Measurements from ENCODE around the gene MECR.
A peak's percentile ranks its signal among the peaks of the same experiment; 100 is the strongest.

The MECR gene, protein sequence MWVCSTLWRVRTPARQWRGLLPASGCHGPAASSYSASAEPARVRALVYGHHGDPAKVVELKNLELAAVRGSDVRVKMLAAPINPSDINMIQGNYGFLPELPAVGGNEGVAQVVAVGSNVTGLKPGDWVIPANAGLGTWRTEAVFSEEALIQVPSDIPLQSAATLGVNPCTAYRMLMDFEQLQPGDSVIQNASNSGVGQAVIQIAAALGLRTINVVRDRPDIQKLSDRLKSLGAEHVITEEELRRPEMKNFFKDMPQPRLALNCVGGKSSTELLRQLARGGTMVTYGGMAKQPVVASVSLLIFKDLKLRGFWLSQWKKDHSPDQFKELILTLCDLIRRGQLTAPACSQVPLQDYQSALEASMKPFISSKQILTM

DNA sequence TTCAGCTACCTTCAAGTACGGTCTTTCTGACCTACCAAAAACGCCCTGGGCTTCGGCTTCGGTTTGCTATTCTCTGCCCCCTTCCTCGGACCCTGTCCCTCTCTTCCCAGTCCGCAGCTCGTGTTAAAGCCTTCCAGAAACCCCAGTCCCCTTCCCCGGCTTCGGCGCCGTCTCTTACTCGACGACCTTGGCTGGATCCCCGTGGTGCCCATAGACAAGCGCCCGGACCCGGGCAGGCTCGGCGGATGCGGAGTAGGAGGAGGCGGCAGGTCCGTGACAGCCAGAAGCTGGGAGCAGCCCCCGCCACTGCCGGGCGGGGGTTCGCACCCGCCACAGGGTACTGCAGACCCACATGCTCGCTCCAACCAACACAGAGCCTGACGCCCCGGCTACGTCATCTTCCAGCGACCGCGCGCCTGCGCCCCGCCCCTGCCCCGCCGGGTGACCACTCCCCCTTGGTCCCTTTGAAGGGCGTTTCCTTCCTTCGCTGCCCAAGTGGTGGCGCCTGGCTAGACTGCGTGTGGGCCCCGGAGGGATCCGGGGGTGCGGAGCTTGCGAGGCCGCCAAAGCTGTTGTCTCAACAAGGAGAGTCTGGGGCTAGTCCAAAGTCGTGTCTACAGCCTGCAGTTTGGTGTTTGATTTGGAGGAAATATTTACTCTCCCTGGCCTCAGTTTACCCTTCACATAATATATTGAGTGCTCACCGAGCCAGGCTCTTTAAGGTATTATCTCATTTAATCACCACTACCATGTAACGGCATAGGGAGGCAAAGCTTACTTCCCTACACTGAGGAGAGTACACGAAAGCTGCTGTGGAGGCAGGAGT, at the start of gene MECR:
Gene MECR, minus strand, starts transcription at position 382 of the 826 bp plus-strand sequence. Its CDS starts 28 bp downstream, at position 354.
- DNase-seq (ENCODE audit: low spot score), result peak; percentile 96

DNA sequence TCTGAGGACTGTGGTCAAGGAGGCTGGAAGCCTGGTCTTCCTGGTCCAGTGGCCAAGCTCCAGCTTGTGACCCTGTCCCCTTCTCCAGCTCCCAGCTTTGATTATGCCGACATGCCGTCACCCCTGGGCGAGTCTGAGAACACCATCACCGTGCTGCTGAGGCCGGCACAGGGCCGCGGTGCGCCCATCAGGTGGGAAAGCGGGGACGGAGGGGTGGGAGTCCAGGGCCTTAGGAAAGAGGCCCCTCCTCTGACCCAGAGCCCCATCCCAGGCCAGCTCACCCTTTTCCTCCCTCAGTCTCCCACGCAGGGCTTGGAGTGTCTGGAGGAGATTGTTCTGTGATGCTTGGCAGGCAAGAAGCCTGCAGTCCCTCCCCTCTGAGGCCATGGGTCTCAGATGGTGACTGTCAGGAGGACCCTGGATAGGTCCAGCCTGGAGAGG, 49.2 kb upstream of the MECR start:
- DNase-seq (ENCODE audit: low spot score), result no peak

DNA sequence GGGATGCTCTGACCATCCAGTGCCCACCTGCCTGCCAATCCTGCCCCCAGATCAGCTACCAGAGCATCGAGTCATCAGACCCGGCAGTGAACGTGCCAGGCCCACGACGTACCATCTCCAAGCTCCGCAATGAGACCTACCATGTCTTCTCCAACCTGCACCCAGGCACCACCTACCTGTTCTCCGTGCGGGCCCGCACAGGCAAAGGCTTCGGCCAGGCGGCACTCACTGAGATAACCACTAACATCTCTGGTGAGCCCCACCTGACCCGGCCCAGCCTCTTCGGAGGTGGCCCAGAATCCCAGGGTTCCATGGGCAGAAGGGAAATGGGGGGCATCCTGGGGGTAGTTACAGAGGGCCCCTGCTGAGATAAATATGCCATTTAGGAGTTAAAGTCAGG, 48.7 kb upstream of the MECR start:
- DNase-seq (ENCODE audit: low spot score), result no peak

DNA sequence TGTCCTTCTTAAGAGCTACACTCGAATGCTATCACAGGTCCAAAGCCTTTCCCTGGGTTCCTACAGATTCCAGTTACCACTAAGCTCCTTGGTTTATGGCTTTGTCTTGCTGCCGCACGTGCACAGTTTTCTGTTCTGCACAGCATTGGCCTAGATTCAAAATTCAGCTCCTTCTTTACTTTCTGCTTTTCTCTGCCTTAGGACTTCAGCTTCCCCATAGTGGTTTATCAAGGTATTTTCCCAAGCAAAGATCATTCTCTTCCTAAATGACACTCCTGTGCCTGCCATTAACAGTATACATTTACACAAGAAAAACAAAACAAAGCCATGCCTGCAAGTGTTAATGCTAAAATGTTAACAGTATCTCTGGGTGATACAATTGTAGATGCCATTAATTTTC, 47.4 kb upstream of the MECR start:
- no peak for DNase-seq (ENCODE audit: low spot score)

DNA sequence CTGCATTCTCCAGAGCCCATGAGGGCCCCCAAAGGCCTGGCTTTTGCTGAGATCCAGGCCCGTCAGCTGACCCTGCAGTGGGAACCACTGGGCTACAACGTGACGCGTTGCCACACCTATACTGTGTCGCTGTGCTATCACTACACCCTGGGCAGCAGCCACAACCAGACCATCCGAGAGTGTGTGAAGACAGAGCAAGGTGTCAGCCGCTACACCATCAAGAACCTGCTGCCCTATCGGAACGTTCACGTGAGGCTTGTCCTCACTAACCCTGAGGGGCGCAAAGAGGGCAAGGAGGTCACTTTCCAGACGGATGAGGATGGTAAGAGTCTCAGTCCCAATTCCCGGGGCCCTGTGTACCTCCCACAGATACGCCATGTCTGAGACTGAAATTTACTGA, 44.7 kb upstream of the MECR start:
- DNase-seq (ENCODE audit: low spot score), result no peak

DNA sequence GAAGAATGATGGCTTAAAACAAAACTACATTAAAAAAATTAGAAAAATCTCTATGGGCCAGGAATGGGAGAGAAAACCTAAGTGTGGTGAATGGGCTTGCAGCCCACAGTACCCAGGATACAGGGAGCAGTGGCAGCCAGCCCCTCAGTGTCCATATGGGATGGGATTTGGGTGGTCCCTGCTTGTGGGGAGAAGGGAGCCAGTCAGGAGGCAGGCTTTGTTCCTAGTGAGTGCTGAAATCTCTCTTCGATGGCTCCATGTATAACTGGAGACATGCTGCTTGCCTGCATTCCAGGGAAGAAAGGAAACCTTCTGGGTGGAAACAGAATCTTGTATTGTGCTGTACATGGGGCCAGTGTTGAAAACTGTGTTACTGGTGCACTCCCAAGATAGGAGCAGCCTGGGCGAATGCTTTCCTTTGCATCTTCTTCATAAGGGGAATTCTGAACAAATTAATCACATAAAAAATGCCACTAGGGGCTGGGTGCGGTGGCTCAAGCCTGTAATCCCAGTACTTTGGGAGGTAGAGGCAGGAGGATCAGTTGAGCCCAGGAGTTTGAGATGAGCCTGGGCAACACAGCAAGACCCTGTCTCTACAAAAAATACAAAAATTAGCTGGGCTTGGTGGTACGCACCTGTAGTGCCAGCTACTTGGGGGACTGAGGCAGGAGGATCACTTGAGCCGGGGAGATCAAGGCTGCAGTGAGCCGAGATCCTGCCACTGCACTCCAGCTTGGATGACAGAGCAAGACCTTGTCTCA, 41.6 kb upstream of the MECR start:
- DNase-seq (ENCODE audit: low spot score), result peak; percentile 7

DNA sequence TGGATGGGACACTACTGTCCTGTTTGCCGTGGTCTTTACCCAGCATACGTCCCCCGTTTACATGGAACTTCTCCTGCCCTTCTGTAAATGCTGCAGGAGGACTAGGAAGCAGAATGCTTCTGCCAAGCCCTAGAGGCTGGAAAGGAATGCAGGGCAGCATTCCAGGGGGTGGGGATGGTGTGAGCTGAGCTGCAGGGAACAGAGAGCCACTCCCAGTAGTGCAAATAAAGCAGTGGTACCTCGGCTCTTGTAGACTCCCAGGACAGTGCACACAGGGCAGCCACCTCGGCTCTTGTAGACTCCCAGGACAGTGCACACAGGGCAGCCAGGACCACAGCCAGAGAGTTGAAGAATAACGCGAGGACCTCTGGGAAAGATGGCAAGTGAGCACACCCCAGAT, 41.0 kb upstream of the MECR start:
- peak; percentile 32 for DNase-seq (ENCODE audit: low spot score)

DNA sequence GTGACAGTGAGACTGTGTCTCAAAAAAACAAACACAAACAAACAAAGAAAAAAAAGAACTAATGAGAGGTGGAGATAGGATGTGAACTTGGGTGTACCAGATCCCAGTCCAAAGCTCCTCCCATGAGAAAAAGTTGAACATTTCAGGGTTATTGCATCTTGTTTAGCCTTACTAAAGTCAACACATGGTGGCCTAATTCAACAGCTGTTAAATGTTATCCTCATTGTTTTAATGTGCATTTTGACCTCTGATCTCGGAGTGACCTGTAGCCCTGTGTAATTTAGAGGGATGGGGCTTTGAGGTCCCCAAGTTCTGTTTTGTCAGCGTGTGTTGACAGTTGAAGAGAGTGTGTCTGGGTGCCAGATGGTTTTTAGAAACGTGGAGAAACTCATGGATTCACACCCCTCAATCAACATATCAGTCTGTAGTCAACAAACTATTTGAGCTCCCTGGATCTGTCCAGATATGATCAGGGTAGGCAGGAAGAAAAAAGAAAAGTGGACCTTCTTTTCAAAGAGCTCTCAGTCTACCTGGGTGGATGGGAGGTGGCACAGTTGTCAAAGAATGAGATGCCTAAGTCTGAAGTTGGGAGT, 40.3 kb upstream of the MECR start:
- DNase-seq (ENCODE audit: low spot score), result no peak

DNA sequence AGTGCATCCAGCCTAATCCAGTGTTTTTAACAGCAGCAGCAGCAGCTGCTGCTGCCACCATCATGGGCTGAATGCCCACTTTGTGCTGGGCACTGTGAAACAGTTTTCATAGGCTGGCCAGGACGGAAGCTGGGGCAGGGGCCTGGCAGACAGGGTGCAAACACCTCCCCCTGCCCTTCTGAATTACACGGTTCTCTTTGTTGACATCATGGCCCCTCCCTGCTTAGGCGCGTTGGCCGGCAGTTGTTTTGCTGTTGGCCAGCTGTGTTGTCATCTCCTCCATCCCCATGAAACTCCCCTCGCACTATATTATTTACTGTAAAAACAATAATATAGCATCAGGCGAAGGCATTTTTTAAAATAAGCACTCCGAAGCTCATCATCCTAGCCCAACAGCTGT, 38.6 kb upstream of the MECR start:
- DNase-seq (ENCODE audit: low spot score), result no peak

DNA sequence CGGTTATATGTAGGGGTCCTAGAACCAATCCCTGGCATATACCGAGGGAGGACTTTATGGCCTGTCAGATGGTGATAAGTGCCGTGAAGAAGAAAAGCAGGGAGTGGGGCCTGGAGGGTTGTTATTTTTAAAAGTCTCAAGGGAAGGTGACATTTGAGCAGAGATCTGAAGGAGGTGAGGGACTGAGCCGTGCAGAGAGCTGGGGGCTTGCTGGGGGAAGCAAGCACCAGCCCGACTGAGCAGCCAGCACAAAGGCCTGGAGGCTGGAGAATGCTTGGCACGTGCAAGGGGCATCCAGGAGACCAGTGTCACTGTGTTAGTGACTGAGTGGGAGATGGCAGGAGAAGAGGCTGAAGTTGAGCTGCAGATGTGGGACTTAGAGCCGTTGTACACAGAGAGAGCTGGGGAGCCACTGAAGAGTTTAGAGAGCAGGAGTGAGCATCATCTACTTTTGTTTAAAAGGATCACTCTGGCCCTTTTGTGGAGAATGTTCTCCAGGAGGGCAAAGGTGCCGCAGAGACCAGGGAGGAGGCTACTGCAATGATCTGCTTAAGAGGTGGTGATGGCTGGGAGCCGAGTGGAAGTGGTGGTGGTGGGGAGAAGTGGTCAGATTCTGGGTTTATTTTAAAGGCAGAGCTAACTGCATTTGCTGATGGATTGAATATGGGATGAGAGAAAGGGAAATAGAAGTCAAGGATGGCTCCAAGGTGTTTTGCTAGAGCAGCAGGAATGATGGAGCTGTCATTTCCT, 36.8 kb upstream of the MECR start:
- no peak for DNase-seq (ENCODE audit: low spot score)

DNA sequence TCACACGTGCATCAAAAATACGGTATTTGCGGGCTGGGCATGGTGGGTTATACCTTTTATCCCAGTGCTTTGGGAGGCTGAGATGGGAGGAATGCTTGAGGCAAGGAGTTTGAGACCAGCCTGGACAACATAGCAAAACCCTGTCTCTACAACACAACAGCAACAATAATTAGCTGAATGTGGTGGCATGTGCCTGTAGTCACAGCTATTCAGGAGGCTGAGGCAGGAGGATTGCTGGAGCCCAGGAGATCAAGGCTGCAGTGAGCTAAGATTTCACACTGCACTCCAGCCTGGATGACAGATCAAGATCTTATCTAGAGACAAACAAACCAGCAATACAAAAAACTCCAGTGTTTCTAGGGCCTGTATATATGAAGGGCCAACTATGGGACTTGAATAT, 36.2 kb upstream of the MECR start:
- no peak for DNase-seq (ENCODE audit: low spot score)

DNA sequence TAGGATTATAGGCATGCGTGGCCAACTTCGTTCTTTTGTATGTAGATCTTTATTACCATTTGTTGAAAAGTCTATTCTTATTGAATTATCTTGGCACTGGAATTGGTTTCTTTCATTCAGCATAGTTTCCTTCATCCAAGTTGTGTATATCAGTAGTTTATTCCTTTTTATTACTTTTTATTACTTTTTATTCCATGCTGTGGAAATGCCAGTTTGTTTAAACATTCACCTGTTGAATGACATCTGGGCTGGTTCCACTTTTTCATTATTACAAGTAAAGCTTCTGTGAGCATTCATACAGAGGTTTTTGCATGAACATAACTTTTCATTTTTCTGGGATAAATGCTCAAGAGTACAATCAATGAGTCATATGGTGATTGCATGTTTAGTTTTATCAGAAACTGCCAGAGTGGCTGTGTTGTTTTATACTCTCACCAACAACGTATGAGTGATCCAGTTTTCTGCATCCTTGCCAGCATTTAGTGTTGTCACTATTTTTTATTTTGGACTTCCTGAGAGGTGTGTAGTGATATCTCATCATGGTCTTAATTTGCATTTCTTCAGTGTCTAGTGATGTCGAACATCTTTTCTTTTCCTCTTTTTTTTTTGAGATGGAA, 34.1 kb upstream of the MECR start:
- DNase-seq (ENCODE audit: low spot score), result no peak

DNA sequence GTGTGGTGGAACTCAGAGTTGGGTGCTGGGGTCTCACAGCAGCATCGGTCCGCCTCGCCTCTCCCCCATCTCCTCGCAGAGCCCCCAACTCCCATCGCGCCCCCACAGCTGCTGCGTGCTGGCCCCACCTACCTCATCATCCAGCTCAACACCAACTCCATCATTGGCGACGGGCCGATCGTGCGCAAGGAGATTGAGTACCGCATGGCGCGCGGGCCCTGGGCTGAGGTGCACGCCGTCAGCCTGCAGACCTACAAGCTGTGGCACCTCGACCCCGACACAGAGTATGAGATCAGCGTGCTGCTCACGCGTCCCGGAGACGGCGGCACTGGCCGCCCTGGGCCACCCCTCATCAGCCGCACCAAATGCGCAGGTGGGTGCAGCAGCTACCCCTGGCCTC, 29.8 kb upstream of the MECR start:
- DNase-seq (ENCODE audit: low spot score), result no peak

DNA sequence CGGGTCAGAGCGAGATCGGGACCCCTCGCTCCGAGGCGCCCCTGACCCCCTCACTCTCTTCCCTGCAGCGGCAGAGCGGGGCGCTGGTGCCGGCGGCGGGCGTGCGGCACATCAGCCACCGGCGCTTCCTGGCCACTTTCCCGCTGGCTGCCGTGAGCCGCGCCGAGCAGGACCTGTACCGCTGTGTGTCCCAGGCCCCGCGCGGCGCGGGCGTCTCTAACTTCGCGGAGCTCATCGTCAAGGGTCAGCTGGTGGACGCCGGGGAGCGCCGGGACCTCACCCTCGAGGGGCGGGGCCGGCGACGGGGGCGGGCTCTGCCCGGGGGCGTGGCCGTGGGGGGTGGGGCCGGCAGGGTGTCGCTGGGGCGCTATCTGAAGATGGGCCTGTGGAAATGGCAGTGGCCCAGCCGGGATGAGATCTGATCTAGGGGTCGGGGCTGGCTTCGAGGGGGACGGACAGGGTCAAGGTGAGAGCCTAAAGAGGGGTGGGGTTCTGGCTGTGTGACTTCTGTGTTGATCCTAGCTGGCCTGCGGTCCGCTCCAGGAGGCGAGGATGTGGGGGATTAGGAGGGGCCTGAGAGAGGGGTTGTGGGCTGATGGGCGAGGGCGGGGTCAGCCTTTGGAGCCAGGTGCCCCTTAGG, 29.2 kb upstream of the MECR start:
- no peak for DNase-seq (ENCODE audit: low spot score)

DNA sequence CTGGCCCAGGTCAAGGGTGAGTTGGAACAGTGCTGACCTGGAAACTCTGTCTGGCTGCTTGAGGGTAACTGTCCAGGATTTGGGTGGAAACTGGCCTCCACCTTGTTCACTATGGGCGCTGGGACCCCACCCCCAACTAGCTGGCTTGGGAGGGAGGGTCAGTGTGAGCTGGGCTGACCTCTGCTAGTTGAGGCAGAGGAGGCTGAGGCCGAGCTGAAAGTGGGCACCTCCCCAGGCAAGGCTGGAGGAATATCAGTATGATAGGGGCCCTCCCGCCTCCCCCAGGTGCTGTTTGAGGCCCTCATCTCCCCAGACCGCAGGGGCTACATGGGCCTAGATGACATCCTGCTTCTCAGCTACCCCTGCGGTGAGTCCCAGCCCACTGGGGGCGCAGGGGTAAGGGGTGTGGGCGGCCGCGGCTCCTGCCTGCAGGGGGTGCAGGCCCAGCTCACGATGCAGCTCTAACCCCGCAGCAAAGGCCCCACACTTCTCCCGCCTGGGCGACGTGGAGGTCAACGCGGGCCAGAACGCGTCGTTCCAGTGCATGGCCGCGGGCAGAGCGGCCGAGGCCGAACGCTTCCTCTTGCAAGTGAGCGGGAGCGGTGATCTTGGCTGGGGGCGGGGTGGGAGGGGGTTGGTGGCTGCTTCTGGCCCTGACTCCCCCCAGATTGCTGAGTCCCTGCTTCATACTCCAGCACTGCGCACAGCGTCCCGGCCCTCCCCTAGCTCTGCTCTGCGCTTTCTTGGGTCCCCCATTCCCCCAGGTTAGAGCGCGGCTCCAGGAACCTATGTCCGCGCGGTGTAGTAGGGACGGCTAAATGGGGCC, 28.5 kb upstream of the MECR start:
- DNase-seq (ENCODE audit: low spot score), result no peak

DNA sequence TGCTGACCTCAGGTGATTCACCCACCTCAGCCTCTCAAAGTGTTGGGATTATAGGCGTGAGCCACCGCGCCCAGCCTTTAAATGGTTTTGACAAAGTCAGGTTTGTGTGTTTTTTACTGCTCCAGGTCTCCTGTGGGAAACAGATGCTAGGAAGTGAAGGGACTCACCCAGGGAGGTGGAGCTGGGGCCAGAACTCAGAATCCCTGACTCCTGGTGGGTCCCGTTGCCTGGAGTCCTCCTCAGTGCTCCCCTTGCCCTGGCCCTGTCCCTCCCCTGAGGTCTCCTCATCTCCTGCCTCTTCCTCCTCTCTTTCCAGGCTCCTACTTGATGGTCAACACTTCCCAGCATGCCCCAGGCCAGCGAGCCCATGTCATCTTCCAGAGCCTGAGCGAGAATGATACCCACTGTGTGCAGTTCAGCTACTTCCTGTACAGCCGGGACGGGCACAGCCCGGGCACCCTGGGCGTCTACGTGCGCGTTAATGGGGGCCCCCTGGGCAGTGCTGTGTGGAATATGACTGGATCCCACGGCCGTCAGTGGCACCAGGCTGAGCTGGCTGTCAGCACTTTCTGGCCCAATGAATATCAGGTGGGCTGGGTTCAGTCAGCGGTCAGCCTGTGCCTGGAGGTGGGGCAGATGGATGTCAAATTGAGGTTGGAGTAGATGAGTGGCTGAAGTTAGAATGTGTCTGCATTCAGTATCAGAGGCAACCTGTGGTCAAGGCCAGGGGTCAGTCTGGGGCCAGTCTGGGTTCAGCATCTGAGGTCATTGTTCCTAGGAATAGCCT, 27.6 kb upstream of the MECR start:
- peak; percentile 20 for DNase-seq (ENCODE audit: low spot score)

DNA sequence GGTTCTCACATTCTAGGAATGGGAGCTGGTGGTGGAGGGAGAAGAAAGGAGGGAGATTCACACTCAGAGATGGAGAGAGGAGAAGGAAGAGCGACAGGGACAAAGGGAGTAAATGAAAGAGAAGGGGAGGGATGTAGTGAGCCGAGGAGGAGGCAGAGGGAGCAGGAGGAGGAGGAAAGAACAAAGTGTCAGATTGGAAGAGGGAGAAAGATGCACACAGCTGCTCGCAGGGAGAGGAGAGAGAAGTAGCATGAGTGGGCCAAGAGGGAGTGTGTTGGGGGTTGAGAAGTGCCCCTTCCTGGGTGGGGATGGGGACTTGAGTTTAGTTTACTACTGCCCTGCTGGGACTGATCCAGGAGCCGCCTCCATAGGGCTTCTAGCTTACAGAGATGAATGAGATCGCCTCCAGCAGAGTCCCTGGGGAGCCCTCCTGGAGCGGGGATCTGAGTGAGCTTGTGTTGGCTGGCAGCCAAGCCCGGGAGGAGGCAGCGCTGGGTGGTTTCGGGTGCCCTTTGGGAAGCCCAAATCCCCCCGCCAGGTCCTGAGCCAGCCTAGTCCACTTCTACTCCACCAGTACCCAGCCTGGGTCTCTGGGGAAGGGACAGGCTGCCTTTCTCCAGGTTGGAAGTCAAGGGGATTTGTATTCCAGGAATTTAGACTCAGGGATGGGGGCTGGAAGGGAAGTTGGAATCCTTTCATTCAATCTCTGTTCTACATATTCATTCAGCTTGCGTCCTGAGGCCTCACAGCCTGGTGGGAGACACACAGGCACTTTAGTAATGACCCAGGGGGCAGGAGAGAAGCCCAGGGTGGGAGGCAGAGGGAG, 26.5 kb upstream of the MECR start:
- DNase-seq (ENCODE audit: low spot score), result peak; percentile 83

DNA sequence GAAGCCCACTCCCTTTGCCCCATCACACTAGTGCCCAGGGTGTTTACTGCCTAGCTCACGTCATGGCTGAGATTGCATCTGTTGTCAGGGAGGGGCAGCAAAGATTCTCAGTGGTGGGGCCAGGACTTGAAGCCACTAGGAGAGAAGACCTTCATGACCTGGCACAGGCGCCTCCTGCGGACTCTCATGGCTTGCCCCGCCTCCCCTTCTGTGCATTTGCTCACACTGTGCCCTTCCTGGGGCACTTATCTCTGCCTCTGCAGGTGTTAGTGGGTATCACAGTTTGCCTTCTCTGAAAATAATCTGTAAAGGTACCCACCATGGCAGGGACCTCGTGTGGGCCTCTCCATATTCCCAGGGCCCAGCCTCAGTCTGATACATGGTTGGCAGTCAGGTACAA, 25.7 kb upstream of the MECR start:
- peak; percentile 53 for DNase-seq (ENCODE audit: low spot score)

Measured in D341Med (cell line).